Progenitor cell of endocrine pancreas (in vitro differentiated cells): Measurements from ENCODE around the gene MAFG. TPM values are rescaled to one million over a fixed set of nuclear protein-coding genes. Genes with fewer than 3 reads are reported as not detected.
"Not testable (repeated sequence)": the region's sequence is repeated elsewhere in the genome, so short reads cannot be mapped to it uniquely, and the experiment has no call there.

Experiments
- DNase-seq: peaks from one replicate; pipeline ENCODE4 v3.0.0; 2021; ENCODE audit warnings: low spot score; ENCODE audit not compliant: unreplicated experiment
- H3K27ac Mint-ChIP-seq: 2 replicates; pipeline ENCODE4 v1.8.0; 2021; ENCODE audit warnings: mild to moderate bottlenecking, moderate library complexity, mixed read lengths
- H3K27me3 Mint-ChIP-seq: 2 replicates; pipeline ENCODE4 v1.8.0; 2021; ENCODE audit warnings: mixed read lengths
- H3K36me3 Mint-ChIP-seq: 2 replicates; pipeline ENCODE4 v1.8.0; 2022; ENCODE audit warnings: mixed read lengths; ENCODE audit not compliant: insufficient read depth
- H3K4me1 Mint-ChIP-seq: 2 replicates; pipeline ENCODE4 v1.8.0; 2021; ENCODE audit warnings: low read depth, mixed read lengths
- H3K4me3 Mint-ChIP-seq: 2 replicates; pipeline ENCODE4 v1.8.0; 2021; ENCODE audit warnings: low read depth, mild to moderate bottlenecking, moderate library complexity, mixed read lengths
- H3K9me3 Mint-ChIP-seq: 2 replicates; pipeline ENCODE4 v1.8.0; 2021; ENCODE audit warnings: low read depth, mixed read lengths
- CTCF ChIP-seq: fragments of 200-600 bp; sonication (generic); IDR thresholded peaks from one replicate; pipeline ENCODE4 v1.5.0; 2021; ENCODE audit warnings: antibody characterized with exemption, mild to moderate bottlenecking; ENCODE audit not compliant: unreplicated experiment
- total RNA-seq: library from RNA; stranded (reverse); gene quantifications from 2 replicates; pipeline ENCODE4 v1.2.1, GENCODE V29; 2021

Gene MAFG
- total RNA-seq, 1 donor from 2014 or later = 29.5 TPM

- Mint-ChIP-seq H3K27me3 (no peaks in the 10 kb centered on the region), H3K27ac (no peak overlapping the region), H3K36me3 (peaks cover 8% of the 10 kb centered on the region), H3K9me3 (no peaks in the 10 kb centered on the region), H3K4me1 (peaks cover 37% of the 10 kb centered on the region), H3K4me3 (no peak overlapping the region)
- DNase-seq = no peak
- TF ChIP-seq CTCF = no peak
Measured at GRCh38 chr17:81921537-81921862, 6.0 kb downstream of the MAFG start.

GRCh38 chr17:81920612-81921536 lies 6.7 kb downstream of the MAFG start:
- no peaks in the 10 kb centered on the region for H3K9me3 Mint-ChIP-seq
- no peaks in the 10 kb centered on the region for H3K27me3 Mint-ChIP-seq
- H3K36me3 Mint-ChIP-seq = peaks cover 8% of the 10 kb centered on the region
- no peak overlapping the region for H3K27ac Mint-ChIP-seq
- peaks cover 31% of the 10 kb centered on the region for H3K4me1 Mint-ChIP-seq
- DNase-seq = no peak
- no peak overlapping the region for H3K4me3 Mint-ChIP-seq
- TF ChIP-seq CTCF = no peak

- H3K36me3 Mint-ChIP-seq = peaks cover 10% of the 10 kb centered on the region
- peaks cover 23% of the 10 kb centered on the region for H3K4me1 Mint-ChIP-seq
- H3K27ac Mint-ChIP-seq = peak overlapping the region; percentile 78
- no peak for TF ChIP-seq CTCF
- H3K27me3 Mint-ChIP-seq = no peaks in the 10 kb centered on the region
- H3K9me3 Mint-ChIP-seq = no peaks in the 10 kb centered on the region
- H3K4me3 Mint-ChIP-seq = peak overlapping the region; percentile 77
- no peak for DNase-seq
Measured at GRCh38 chr17:81918832-81919545, 8.5 kb downstream of the MAFG start.

- Mint-ChIP-seq H3K27ac (peak overlapping the region; percentile 85), H3K36me3 (peaks cover 12% of the 10 kb centered on the region), H3K4me3 (peak overlapping the region; percentile 77), H3K4me1 (peaks cover 21% of the 10 kb centered on the region)
- not testable (repeated sequence) for H3K9me3 Mint-ChIP-seq, DNase-seq, H3K27me3 Mint-ChIP-seq
Measured at GRCh38 chr17:81918333-81918669, 9.2 kb downstream of the MAFG start.

- Mint-ChIP-seq H3K27me3 (no peaks in the 10 kb centered on the region), H3K4me3 (peak within 1 kb of the TSS; percentile 77), H3K9me3 (no peaks in the 10 kb centered on the region), H3K4me1 (peaks cover 17% of the 10 kb centered on the region), H3K36me3 (peaks cover 18% of the 10 kb centered on the region), H3K27ac (peak within 1 kb of the TSS; percentile 85)
- peak; percentile 59 for DNase-seq
- no peak for TF ChIP-seq CTCF
Measured at GRCh38 chr17:81917565-81918332, 9.8 kb downstream of the MAFG start, which contains the start of gene SIRT7. Gene SIRT7 (minus strand): TSS chr17:81918176. CDS start chr17:81918131, 45 bp downstream.
